ENCODE data around the gene ERLIN1.

DNA sequence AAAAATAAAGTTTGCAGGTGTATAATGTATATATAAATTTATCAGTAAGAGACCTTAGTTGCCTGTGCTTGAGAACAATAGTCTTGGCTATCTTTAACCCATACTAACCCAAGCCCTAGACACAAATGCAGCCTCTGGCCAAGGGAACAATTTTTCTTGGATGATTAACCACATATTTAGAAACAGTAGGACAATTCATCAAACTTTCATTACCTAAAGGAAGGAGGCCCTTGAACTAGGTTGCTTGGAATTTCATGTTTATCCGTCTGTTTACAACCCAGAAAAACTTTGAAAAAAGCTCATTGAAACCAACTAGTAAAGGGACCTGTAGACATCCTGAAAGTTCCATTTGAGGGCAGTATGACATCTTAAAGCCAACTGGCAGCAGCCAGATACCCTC lies 8.9 kb upstream of the ERLIN1 start:
- TF ChIP-seq, protein P1, sequence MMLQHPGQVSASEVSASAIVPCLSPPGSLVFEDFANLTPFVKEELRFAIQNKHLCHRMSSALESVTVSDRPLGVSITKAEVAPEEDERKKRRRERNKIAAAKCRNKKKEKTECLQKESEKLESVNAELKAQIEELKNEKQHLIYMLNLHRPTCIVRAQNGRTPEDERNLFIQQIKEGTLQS (IDR thresholded peaks at IDR 0.05; ENCODE audit: borderline replicate concordance, extremely low read depth, low read depth, low read length): no peak
- TF ChIP-seq CREB1 (IDR thresholded peaks at IDR 0.05; ENCODE audit: low read depth): no peak
- no peak for TF ChIP-seq FOXM1 (IDR thresholded peaks at IDR 0.05; ENCODE audit: low read depth, low read length)
- TF ChIP-seq EP300 (IDR thresholded peaks at IDR 0.05; ENCODE audit: borderline replicate concordance in 1 of 2, control insufficient read depth in 1 of 2, low read depth in 2 of 2, low read length in 2 of 2): no peak
- TF ChIP-seq NFXL1 (IDR thresholded peaks at IDR 0.05; ENCODE audit: borderline replicate concordance): no peak
- no peak for TF ChIP-seq POLR2A (IDR thresholded peaks at IDR 0.05; ENCODE audit: low read depth, low read length)
